Lung (tissue), 12 donors: ENCODE data around the gene MZF1. TPM values are rescaled to one million over a fixed set of nuclear protein-coding genes. Genes with fewer than 3 reads are reported as not detected.

Experiments
- ATAC-seq: fragments of 200-7000 bp; cut with Tn5 transposase; one replicate; pipeline ENCODE4 v1.9.1; 2020; ENCODE audit warnings: moderate number of reproducible peaks; ENCODE audit not compliant: insufficient read depth, low FRiP score
- DNase-seq, 3 donors: peaks; one replicate each; pipeline ENCODE4 v3.0.0-alpha.2; 2013 to 2017
- H3K27ac ChIP-seq, 2 donors: one replicate each; pipeline ENCODE4 v1.5.1; 2013; ENCODE audit warnings: mild to moderate bottlenecking in 2 of 2, moderate library complexity in 2 of 2, control low read depth in 1 of 2, inconsistent platforms in 1 of 2, low read depth in 1 of 2, low read length in 1 of 2
- H3K27me3 ChIP-seq, 3 donors: one replicate each; pipeline ENCODE4 v1.5.1; 2013; ENCODE audit warnings: low read length in 2 of 3; ENCODE audit not compliant: control insufficient read depth in 3 of 3, insufficient read depth in 3 of 3
- H3K36me3 ChIP-seq, 4 donors: one replicate each; pipeline ENCODE4 v1.5.1; 2013; ENCODE audit warnings: low read length in 4 of 4, mild to moderate bottlenecking in 1 of 4, moderate library complexity in 1 of 4; ENCODE audit not compliant: control insufficient read depth in 4 of 4, insufficient read depth in 4 of 4
- H3K4me1 ChIP-seq, 5 donors: one replicate each; pipeline ENCODE4 v1.5.1; 2013; ENCODE audit warnings: low read length in 5 of 5, mild to moderate bottlenecking in 2 of 5, moderate library complexity in 1 of 5; ENCODE audit not compliant: control insufficient read depth in 5 of 5, insufficient read depth in 5 of 5
- H3K4me3 ChIP-seq: one replicate; pipeline ENCODE4 v1.5.1; 2013; ENCODE audit warnings: mild to moderate bottlenecking, control low read depth, moderate library complexity
- H3K9ac ChIP-seq, 2 donors: one replicate each; pipeline ENCODE4 v1.5.1; 2013; ENCODE audit warnings: low read length in 2 of 2, control low read depth in 1 of 2; ENCODE audit not compliant: insufficient read depth in 1 of 2
- H3K9me3 ChIP-seq, 4 donors: one replicate each; pipeline ENCODE4 v1.5.1; 2013; ENCODE audit warnings: low read length in 3 of 4, mild to moderate bottlenecking in 1 of 4, moderate library complexity in 1 of 4; ENCODE audit not compliant: control insufficient read depth in 4 of 4, insufficient read depth in 3 of 4
- WGBS, 2 donors: extraction: QIAGEN DNeasy Blood & Tissue Kit; methylation state at CpG; one replicate each; pipeline ENCODE4 v1.1.7; 2013; 5-methylcytosine and 5-hydroxymethylcytosine counted together
- polyA plus RNA-seq, 2 donors: library from polyadenylated mRNA; stranded (reverse); fragments of 200-250 nt; gene quantifications; one replicate each; pipeline ENCODE4 v1.2.1, GENCODE V29; 2013
- total RNA-seq, 2 donors: library from RNA; depleted of rRNA in 1 of 2; stranded (reverse); fragments of >200 nt in 1 of 2; gene quantifications; one replicate each; pipeline ENCODE4 v1.2.1, GENCODE V29; 2014 to 2021
- TF ChIP-seq, protein P1 (sequence below): IDR thresholded peaks from 2 replicates; pipeline ENCODE4 v1.5.1; 2012; ENCODE audit warnings: mild to moderate bottlenecking; ENCODE audit errors: control extremely low read depth, extremely low read depth
- donor health status: control.
- donor health status: control.
- donor health status: Bipolar disorder and iron deficiency.
- donor health status: healthy.
- donor health status: DM: yes; HTN: yes; CAD: no.

MZF1 gene
- total and polyA plus RNA-seq, 4 donors: 19.2 to 37.5 (median 30.1) TPM

DNA sequence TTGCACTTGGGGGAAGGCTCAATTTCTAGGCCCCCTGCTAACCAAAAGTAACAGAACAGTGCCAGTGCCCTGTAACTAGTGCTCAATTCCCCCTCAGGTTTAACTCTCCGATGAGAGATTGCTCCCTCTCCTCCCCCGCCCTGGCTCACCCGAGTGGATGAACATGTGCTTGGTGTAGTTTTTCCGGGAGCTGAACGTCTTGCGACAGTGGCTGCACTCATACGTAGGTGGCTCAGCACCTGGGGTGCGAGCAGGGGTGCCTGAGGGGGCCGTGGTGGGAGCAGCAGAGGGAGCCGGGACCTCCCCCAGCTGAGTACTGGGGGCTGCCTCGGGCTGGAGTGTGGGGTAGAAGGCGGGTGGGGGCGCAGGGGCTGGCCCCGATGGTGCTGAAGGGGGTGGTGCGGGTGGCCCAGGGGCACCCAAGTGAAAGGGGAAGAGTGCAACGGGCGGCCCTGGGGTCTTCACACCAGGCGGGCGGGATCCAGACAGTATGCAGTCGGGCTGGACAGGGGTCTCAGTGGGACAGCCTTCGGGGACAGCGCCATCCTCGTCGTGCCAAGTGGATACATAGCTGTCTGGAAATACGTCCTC lies 56.8 kb downstream of the MZF1 start:
- H3K36me3 ChIP-seq: peaks cover 0 to 16% (median 8%) of the 10 kb centered on the region in 4 donors
- 91 to 93% methylated on average over 25 of the region's 25 CpGs for WGBS, 2 donors
- peaks cover 0 to 26% (median 10%) of the 10 kb centered on the region in 5 donors for H3K4me1 ChIP-seq
- TF ChIP-seq, protein P1, sequence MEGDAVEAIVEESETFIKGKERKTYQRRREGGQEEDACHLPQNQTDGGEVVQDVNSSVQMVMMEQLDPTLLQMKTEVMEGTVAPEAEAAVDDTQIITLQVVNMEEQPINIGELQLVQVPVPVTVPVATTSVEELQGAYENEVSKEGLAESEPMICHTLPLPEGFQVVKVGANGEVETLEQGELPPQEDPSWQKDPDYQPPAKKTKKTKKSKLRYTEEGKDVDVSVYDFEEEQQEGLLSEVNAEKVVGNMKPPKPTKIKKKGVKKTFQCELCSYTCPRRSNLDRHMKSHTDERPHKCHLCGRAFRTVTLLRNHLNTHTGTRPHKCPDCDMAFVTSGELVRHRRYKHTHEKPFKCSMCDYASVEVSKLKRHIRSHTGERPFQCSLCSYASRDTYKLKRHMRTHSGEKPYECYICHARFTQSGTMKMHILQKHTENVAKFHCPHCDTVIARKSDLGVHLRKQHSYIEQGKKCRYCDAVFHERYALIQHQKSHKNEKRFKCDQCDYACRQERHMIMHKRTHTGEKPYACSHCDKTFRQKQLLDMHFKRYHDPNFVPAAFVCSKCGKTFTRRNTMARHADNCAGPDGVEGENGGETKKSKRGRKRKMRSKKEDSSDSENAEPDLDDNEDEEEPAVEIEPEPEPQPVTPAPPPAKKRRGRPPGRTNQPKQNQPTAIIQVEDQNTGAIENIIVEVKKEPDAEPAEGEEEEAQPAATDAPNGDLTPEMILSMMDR: no peak
- no peak overlapping the region for H3K9ac ChIP-seq
- H3K9me3 ChIP-seq: no peaks in the 10 kb centered on the region
- no peak overlapping the region for H3K4me3 ChIP-seq
- DNase-seq (no peak), ATAC-seq (no peak)
- H3K27ac ChIP-seq: no peak overlapping the region
- H3K27me3 ChIP-seq: no peaks in the 10 kb centered on the region

GRCh38 chr19:58515259-58515658 lies 57.9 kb downstream of the MZF1 start:
- no peaks in the 10 kb centered on the region for H3K27me3 ChIP-seq
- H3K9me3 ChIP-seq: no peaks in the 10 kb centered on the region
- no peak overlapping the region for H3K4me3 ChIP-seq
- H3K36me3 ChIP-seq: peaks cover 0 to 16% (median 8%) of the 10 kb centered on the region in 4 donors
- WGBS, 2 donors: 93 to 94% methylated on average over 2 of the region's 2 CpGs
- no peak for ATAC-seq
- no peak overlapping the region for H3K9ac ChIP-seq
- no peak overlapping the region for H3K27ac ChIP-seq
- peaks cover 0 to 21% (median 6%) of the 10 kb centered on the region in 5 donors for H3K4me1 ChIP-seq
- TF ChIP-seq, protein P1: no peak
- DNase-seq: no peak

DNA sequence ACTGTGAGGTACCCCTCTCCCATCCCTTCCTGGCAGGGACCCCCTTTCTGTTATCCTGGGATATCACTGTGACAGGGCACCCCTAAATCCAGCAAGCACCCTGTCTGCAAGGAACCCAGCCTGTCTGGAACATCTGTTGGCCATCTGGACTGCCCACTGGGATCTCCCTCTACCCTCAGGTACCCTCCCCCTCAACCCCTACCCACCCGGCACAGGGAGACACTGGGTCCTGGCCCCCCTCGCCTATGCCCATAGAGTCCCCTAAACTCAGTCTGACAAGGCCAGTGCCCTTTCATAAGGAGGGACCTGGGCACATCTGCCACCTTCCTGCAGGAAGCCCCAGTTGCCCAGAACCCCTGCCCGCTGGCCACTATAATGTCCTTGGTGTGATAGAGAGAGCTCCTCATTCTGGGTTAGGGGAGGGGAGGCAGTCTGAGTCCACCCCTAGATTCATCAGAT lies 58.5 kb downstream of the MZF1 start:
- peak overlapping the region; percentile 20 for H3K4me3 ChIP-seq
- TF ChIP-seq, protein P1: no peak
- H3K27ac ChIP-seq: peak overlapping the region in 1 of 2 donors; percentile 69
- peaks cover 0 to 16% (median 8%) of the 10 kb centered on the region in 4 donors for H3K36me3 ChIP-seq
- 75 to 78% methylated on average over 3 of the region's 3 CpGs for WGBS, 2 donors
- H3K9ac ChIP-seq: peak overlapping the region in 1 of 2 donors; percentile 37
- peaks cover 0 to 19% (median 6%) of the 10 kb centered on the region in 5 donors for H3K4me1 ChIP-seq
- no peak for DNase-seq
- H3K9me3 ChIP-seq: no peaks in the 10 kb centered on the region
- no peaks in the 10 kb centered on the region for H3K27me3 ChIP-seq
- no peak for ATAC-seq
